ENCODE data around the gene BPTF. TPM values are rescaled to one million over a fixed set of nuclear protein-coding genes. Genes with fewer than 3 reads are reported as not detected.
A peak's percentile ranks its signal among the peaks of the same experiment; 100 is the strongest.
"Not testable (repeated sequence)": the region's sequence is repeated elsewhere in the genome, so short reads cannot be mapped to it uniquely, and the experiment has no call there.

The BPTF gene
- total RNA-seq, 1 experiment from 2014 or later = 61.8 TPM

DNA sequence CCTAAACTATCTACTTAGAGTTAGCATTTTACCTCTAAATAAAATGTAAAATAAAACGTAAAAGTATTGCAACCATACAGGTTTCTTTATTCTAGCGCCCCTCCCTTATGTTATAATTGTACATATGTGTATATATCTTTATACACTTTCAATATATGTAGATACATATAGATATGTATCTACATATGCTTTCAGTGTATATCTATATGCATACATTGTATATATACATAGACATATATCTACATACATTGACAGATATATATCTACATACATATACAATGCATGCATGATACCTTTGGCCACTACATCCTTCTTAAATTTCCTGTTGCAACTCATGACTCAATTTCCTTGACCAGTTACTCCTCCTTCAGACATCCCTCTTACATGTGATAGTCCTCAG lies 16.7 kb downstream of the BPTF start:
- Histone ChIP-seq H3K4me3 (ENCODE audit: low read length) (no peak overlapping the region), H3K9me2 (replicated peaks; ENCODE audit: low read length) (no peaks in the 10 kb centered on the region), H3K9me3 (ENCODE audit: low read length) (no peaks in the 10 kb centered on the region), H4K20me1 (ENCODE audit: low read length) (peaks cover 22% of the 10 kb centered on the region), H2AFZ (ENCODE audit: low read length) (no peak overlapping the region), H3K27me3 (ENCODE audit: low read length) (no peaks in the 10 kb centered on the region), H3K4me2 (ENCODE audit: low read length) (no peak overlapping the region), H3K9ac (ENCODE audit: low read length) (no peak overlapping the region), H3K36me3 (ENCODE audit: low read depth, low read length) (no peaks in the 10 kb centered on the region), H3K27ac (ENCODE audit: low read length) (no peak overlapping the region), H3K79me2 (ENCODE audit: low read length) (peaks cover 82% of the 10 kb centered on the region), H3K4me1 (ENCODE audit: insufficient read depth, low read length) (no peaks in the 10 kb centered on the region), H3F3A (ENCODE audit: low read length, unreplicated experiment) (no peaks in the 10 kb centered on the region)
- ATAC-seq (no peak), DNase-seq (peak; percentile 3)
- TF ChIP-seq, protein P1, sequence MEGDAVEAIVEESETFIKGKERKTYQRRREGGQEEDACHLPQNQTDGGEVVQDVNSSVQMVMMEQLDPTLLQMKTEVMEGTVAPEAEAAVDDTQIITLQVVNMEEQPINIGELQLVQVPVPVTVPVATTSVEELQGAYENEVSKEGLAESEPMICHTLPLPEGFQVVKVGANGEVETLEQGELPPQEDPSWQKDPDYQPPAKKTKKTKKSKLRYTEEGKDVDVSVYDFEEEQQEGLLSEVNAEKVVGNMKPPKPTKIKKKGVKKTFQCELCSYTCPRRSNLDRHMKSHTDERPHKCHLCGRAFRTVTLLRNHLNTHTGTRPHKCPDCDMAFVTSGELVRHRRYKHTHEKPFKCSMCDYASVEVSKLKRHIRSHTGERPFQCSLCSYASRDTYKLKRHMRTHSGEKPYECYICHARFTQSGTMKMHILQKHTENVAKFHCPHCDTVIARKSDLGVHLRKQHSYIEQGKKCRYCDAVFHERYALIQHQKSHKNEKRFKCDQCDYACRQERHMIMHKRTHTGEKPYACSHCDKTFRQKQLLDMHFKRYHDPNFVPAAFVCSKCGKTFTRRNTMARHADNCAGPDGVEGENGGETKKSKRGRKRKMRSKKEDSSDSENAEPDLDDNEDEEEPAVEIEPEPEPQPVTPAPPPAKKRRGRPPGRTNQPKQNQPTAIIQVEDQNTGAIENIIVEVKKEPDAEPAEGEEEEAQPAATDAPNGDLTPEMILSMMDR (conservative IDR thresholded peaks at IDR 0.05; ENCODE audit: low read depth, low read length) = no peak
- no peak for TF ChIP-seq EZH2 (IDR thresholded peaks at IDR 0.05; ENCODE audit: low read length, unreplicated experiment)
- TF ChIP-seq EZH2phosphoT487 (IDR thresholded peaks at IDR 0.05; ENCODE audit: borderline replicate concordance, low read length) = no peak
- BruUV-seq (replicated peaks) = no TSS peak
- intact Hi-C loops (cut with micrococcal nuclease) = loop anchor here (2.0 kb wide), 1 partner anchor 15 kb away; no protein-coding TSS in a partner anchor
- ChIA-PET POLR2A (ENCODE audit: unreplicated experiment) (no interaction called here), CTCF (no interaction called here)

GRCh38 chr17:67842648-67843047 lies 17.3 kb downstream of the BPTF start:
- DNase-seq = peak; percentile 1

DNA sequence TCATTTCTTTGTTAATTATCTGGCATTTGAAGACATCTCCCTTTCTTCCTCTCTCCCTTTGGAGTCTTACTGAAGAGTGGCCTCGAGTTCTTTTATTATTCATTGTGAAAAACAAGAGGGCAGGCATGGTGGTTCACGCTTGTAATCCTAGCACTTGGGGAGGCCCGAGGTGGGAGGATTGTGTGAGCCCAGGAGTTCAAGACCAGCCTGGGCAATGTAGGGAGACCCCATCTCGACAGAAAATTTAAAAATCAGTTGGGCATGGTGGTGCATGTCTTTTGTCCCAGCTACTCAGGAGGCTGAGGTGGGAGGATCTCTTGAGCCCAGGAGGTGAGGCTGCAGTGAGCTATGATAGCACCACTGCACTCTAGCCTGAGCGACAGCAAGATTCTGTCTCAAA lies 20.1 kb downstream of the BPTF start:
- peaks cover 82% of the 10 kb centered on the region for H3K79me2 ChIP-seq (ENCODE audit: low read length)
- ATAC-seq = no peak
- BruUV-seq (replicated peaks) = no TSS peak

More at GRCh38 chr17:67842648-67843047, 17.3 kb downstream of the BPTF start:
- H3K27ac ChIP-seq (ENCODE audit: low read length) = no peak overlapping the region
- H4K20me1 ChIP-seq (ENCODE audit: low read length) = peaks cover 16% of the 10 kb centered on the region
- no peaks in the 10 kb centered on the region for H3K9me3 ChIP-seq (ENCODE audit: low read length)
- no peak overlapping the region for H3K4me3 ChIP-seq (ENCODE audit: low read length)
- H3K36me3 ChIP-seq (ENCODE audit: low read depth, low read length) = no peaks in the 10 kb centered on the region
- TF ChIP-seq, protein P1 (conservative IDR thresholded peaks at IDR 0.05; ENCODE audit: low read depth, low read length) = no peak
- TF ChIP-seq EZH2 (IDR thresholded peaks at IDR 0.05; ENCODE audit: low read length, unreplicated experiment) (no peak), EZH2phosphoT487 (IDR thresholded peaks at IDR 0.05; ENCODE audit: borderline replicate concordance, low read length) (no peak)
- no peaks in the 10 kb centered on the region for H3K9me2 ChIP-seq (replicated peaks; ENCODE audit: low read length)
- intact Hi-C loops (cut with micrococcal nuclease) = loop anchor here (2.0 kb wide), 1 partner anchor 16 kb away; no protein-coding TSS in a partner anchor
- H3K79me2 ChIP-seq (ENCODE audit: low read length) = peaks cover 82% of the 10 kb centered on the region
- no peak for ATAC-seq
- ChIA-PET CTCF (no interaction called here), POLR2A (ENCODE audit: unreplicated experiment) (no interaction called here)
- H2AFZ ChIP-seq (ENCODE audit: low read length) = no peak overlapping the region
- H3K4me1 ChIP-seq (ENCODE audit: insufficient read depth, low read length) = peaks cover 3% of the 10 kb centered on the region; the same call in 1 of the 2 replicates
- H3K27me3 ChIP-seq (ENCODE audit: low read length) = no peaks in the 10 kb centered on the region
- no peaks in the 10 kb centered on the region for H3F3A ChIP-seq (ENCODE audit: low read length, unreplicated experiment)
- H3K9ac ChIP-seq (ENCODE audit: low read length) = no peak overlapping the region
- no TSS peak for BruUV-seq (replicated peaks)
- H3K4me2 ChIP-seq (ENCODE audit: low read length) = no peak overlapping the region

GRCh38 chr17:67848189-67848588 lies 22.9 kb downstream of the BPTF start:
- H2AFZ ChIP-seq (ENCODE audit: low read length); POLR2A ChIA-PET (ENCODE audit: unreplicated experiment); H3K27me3 ChIP-seq (ENCODE audit: low read length); H3K27ac ChIP-seq (ENCODE audit: low read length); intact Hi-C loops (cut with micrococcal nuclease); H3K9me2 ChIP-seq (replicated peaks; ENCODE audit: low read length); H3K36me3 ChIP-seq (ENCODE audit: low read depth, low read length); H3F3A ChIP-seq (ENCODE audit: low read length, unreplicated experiment); H3K9ac ChIP-seq (ENCODE audit: low read length); CTCF ChIA-PET; H3K4me3 ChIP-seq (ENCODE audit: low read length); H3K9me3 ChIP-seq (ENCODE audit: low read length); BruUV-seq (replicated peaks): not testable (repeated sequence)
- DNase-seq = peak; percentile 64
- ATAC-seq = peak; percentile 33
- H4K20me1 ChIP-seq (ENCODE audit: low read length) = peaks cover 16% of the 10 kb centered on the region; the same call in 1 of the 2 replicates
- peaks cover 86% of the 10 kb centered on the region for H3K79me2 ChIP-seq (ENCODE audit: low read length)
- H3K4me1 ChIP-seq (ENCODE audit: insufficient read depth, low read length) = peaks cover 12% of the 10 kb centered on the region
- peak overlapping the region; percentile 9; the same call in 1 of the 2 replicates for H3K4me2 ChIP-seq (ENCODE audit: low read length)

More for the DNA sequence above, 20.1 kb downstream of the BPTF start:
- H3K36me3 ChIP-seq (ENCODE audit: low read depth, low read length) = no peaks in the 10 kb centered on the region
- peaks cover 16% of the 10 kb centered on the region for H4K20me1 ChIP-seq (ENCODE audit: low read length)
- no peak for TF ChIP-seq EZH2 (IDR thresholded peaks at IDR 0.05; ENCODE audit: low read length, unreplicated experiment)
- TF ChIP-seq, protein P1 (conservative IDR thresholded peaks at IDR 0.05; ENCODE audit: low read depth, low read length) = no peak
- intact Hi-C loops (cut with micrococcal nuclease) = no loop called here
- H3K4me3 ChIP-seq (ENCODE audit: low read length) = no peak overlapping the region
- no peaks in the 10 kb centered on the region for H3K9me3 ChIP-seq (ENCODE audit: low read length)
- peaks cover 12% of the 10 kb centered on the region for H3K4me1 ChIP-seq (ENCODE audit: insufficient read depth, low read length)
- POLR2A ChIA-PET (ENCODE audit: unreplicated experiment) = no interaction called here
- no peaks in the 10 kb centered on the region for H3K9me2 ChIP-seq (replicated peaks; ENCODE audit: low read length)
- no peaks in the 10 kb centered on the region for H3K27me3 ChIP-seq (ENCODE audit: low read length)
- H3F3A ChIP-seq (ENCODE audit: low read length, unreplicated experiment) = no peaks in the 10 kb centered on the region
- H3K4me2 ChIP-seq (ENCODE audit: low read length) = no peak overlapping the region
- H2AFZ ChIP-seq (ENCODE audit: low read length) = no peak overlapping the region
- no peak overlapping the region for H3K9ac ChIP-seq (ENCODE audit: low read length)
- CTCF ChIA-PET = no interaction called here
- DNase-seq = no peak
- no peak overlapping the region for H3K27ac ChIP-seq (ENCODE audit: low read length)
